GM23338 (cell line): ENCODE measurements around the gene SOAT2. TPM values are rescaled to one million over a fixed set of nuclear protein-coding genes. Genes with fewer than 3 reads are reported as not detected.

Experiments used
- CTCF ChIP-seq, 2 experiments: fragments of 200-600 bp in 1 of 2; sonication (generic) in 1 of 2; conservative IDR thresholded peaks; 2 replicates each; pipeline versions ENCODE4 v1.5.1 to v1.6.1; 2016 to 2017; ENCODE audit warnings: antibody characterized with exemption in 2 of 2, low read depth in 2 of 2, mild to moderate bottlenecking in 2 of 2, moderate library complexity in 1 of 2
- EZH2 ChIP-seq: fragments of 200-600 bp; sonication (generic); IDR thresholded peaks from one replicate; pipeline ENCODE4 v1.8.0; 2017; ENCODE audit warnings: antibody characterized with exemption, mild to moderate bottlenecking, low read depth; ENCODE audit not compliant: unreplicated experiment
- JUNB ChIP-seq: IDR thresholded peaks from one replicate; pipeline ENCODE4 v1.6.1; 2016; ENCODE audit warnings: antibody characterized with exemption; ENCODE audit not compliant: unreplicated experiment
- REST ChIP-seq: IDR thresholded peaks from one replicate; pipeline ENCODE4 v1.6.1; 2018; ENCODE audit warnings: antibody characterized with exemption; ENCODE audit not compliant: unreplicated experiment
- STAT1 ChIP-seq: IDR thresholded peaks from one replicate; pipeline ENCODE4 v1.6.1; 2016; ENCODE audit warnings: antibody characterized with exemption; ENCODE audit not compliant: unreplicated experiment
- ZNF462 ChIP-seq: fragments of 250-450 bp; sonication (Bioruptor Pico); IDR thresholded peaks from 2 replicates; pipeline ENCODE4 v1.5.0; 2020; ENCODE audit warnings: mild to moderate bottlenecking, moderate library complexity
- polyA plus RNA-seq: library from polyadenylated mRNA; unstranded; fragments of >200 nt; fragmentation: Nextera tagmentation; extraction: Ambion mirVana; gene quantifications from 2 replicates; pipeline ENCODE4 v1.2.1, GENCODE V29; 2016
- total RNA-seq: library from RNA; depleted of rRNA; stranded (reverse); fragments of >200 nt; shearing (Covaris generic); gene quantifications from 2 replicates; pipeline ENCODE4 v1.2.3, GENCODE V29; 2014

The SOAT2 gene
- total and polyA plus RNA-seq, 2 experiments from 2014 or later: not detected

DNA sequence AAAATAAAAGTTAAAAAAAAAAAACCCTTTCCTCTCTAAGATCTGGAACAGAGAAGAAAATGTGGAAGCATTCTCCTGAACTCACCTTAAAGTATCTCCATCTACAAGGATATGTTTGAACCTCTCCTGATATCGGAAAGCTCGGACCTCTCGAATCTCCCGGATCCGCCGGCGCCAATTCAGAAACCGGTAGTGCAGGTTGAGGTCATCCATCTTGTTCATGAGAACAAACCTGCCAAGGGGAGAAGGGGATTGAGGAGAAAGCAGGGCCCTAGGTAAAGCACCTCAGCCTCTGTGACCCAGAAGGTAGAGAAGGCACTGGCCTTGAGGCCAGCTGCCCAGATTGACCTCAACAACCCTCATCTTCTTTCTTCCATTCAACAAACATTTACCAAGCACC is 26.3 kb upstream of the SOAT2 start (continued):
- TF ChIP-seq ZNF462 (no peak), STAT1 (no peak), JUNB (no peak), REST (no peak), EZH2 (no peak), CTCF (conservative IDR thresholded peaks at IDR 0.05; ENCODE audit: low read depth in 2 of 2) (no peak)
